T-helper 17 cell (primary cell): ENCODE data around the gene TMED5. TPM values are rescaled to one million over a fixed set of nuclear protein-coding genes. Genes with fewer than 3 reads are reported as not detected.
"Not testable (repeated sequence)": the region's sequence is repeated elsewhere in the genome, so short reads cannot be mapped to it uniquely, and the experiment has no call there.

Experiments
- ATAC-seq: fragments of 150-1000 bp; cut with Tn5 transposase; 2 replicates; pipeline ENCODE4 v1.10.0; 2021; ENCODE audit warnings: mild to moderate bottlenecking, moderate library complexity
- DNase-seq, 3 donors: peaks; one replicate each; pipeline versions ENCODE4 v3.0.0 to v3.0.0-alpha.2; 2020 to 2021
- H3K9me3 ChIP-seq: one replicate; pipeline ENCODE4 v1.7.0; 2013; ENCODE audit warnings: low read length, mild to moderate bottlenecking; ENCODE audit not compliant: control insufficient read depth, poor library complexity, severe bottlenecking
- H3K27ac Mint-ChIP-seq: one replicate; pipeline ENCODE4 v1.8.0; 2022; ENCODE audit warnings: mild to moderate bottlenecking, moderate library complexity, mixed read lengths
- H3K27me3 Mint-ChIP-seq: one replicate; pipeline ENCODE4 v1.8.0; 2022; ENCODE audit warnings: mixed read lengths
- H3K36me3 Mint-ChIP-seq: one replicate; pipeline ENCODE4 v1.8.0; 2022; ENCODE audit warnings: low read depth, mixed read lengths
- H3K4me1 Mint-ChIP-seq: one replicate; pipeline ENCODE4 v1.8.0; 2022; ENCODE audit warnings: mild to moderate bottlenecking, mixed read lengths
- H3K4me3 Mint-ChIP-seq: one replicate; pipeline ENCODE4 v1.8.0; 2022; ENCODE audit warnings: mild to moderate bottlenecking, moderate library complexity, mixed read lengths
- total RNA-seq, 4 donors: library from RNA in 2 of 4; stranded (reverse) in 2 of 4; gene quantifications; one replicate each; pipeline ENCODE4 v1.2.3 and lab custom pipeline; 2022 to 2026

Gene TMED5
- total RNA-seq (10 to 100 TPM; 47.6 to 55.1 TPM), total RNA-seq (lab: John Stamatoyannopoulos, UW) (111 to 116 reads per million in 2 donors)

GRCh38 chr1:93179886-93180722, at the start of gene TMED5:
Gene TMED5 (minus strand): TSS chr1:93180413. CDS start chr1:93180242, 171 bp downstream.
- ATAC-seq (peak; percentile 82), DNase-seq (peak; percentile 93 to 94 (median 94))
- Mint-ChIP-seq H3K36me3 (peaks cover 4% of the 10 kb centered on the region), H3K27me3 (no peaks in the 10 kb centered on the region), H3K4me3 (peak within 1 kb of the TSS; percentile 99), H3K27ac (peak within 1 kb of the TSS; percentile 98), H3K4me1 (peaks cover 38% of the 10 kb centered on the region)
- no peaks in the 10 kb centered on the region for H3K9me3 ChIP-seq

- peaks cover 3% of the 10 kb centered on the region for H3K4me1 Mint-ChIP-seq
Observed at GRCh38 chr1:93223023-93223675, 42.9 kb upstream of the TMED5 start.

GRCh38 chr1:93221913-93222312, 41.7 kb upstream of the TMED5 start:
- DNase-seq: no peak
- H3K9me3 ChIP-seq: no peaks in the 10 kb centered on the region
- no peak overlapping the region for H3K27ac Mint-ChIP-seq
- ATAC-seq: no peak
- peaks cover 6% of the 10 kb centered on the region for H3K36me3 Mint-ChIP-seq
- H3K4me1 Mint-ChIP-seq: peaks cover 3% of the 10 kb centered on the region
- no peak overlapping the region for H3K4me3 Mint-ChIP-seq
- H3K27me3 Mint-ChIP-seq: no peaks in the 10 kb centered on the region

More at GRCh38 chr1:93223023-93223675, 42.9 kb upstream of the TMED5 start:
- H3K9me3 ChIP-seq: no peaks in the 10 kb centered on the region
- Mint-ChIP-seq H3K36me3 (peaks cover 6% of the 10 kb centered on the region), H3K4me3 (no peak overlapping the region), H3K27me3 (no peaks in the 10 kb centered on the region), H3K27ac (no peak overlapping the region)
- no peak for DNase-seq
- ATAC-seq: no peak

- H3K9me3 ChIP-seq, H3K4me1 Mint-ChIP-seq, H3K4me3 Mint-ChIP-seq: not testable (repeated sequence)
Observed at GRCh38 chr1:93220716-93221115, 40.5 kb upstream of the TMED5 start.

GRCh38 chr1:93219443-93219842, 39.2 kb upstream of the TMED5 start:
- peak overlapping the region; percentile 87 for H3K27ac Mint-ChIP-seq
- H3K4me1 Mint-ChIP-seq: peaks cover 3% of the 10 kb centered on the region
- DNase-seq (no peak), ATAC-seq (peak; percentile 70)
- no peaks in the 10 kb centered on the region for H3K9me3 ChIP-seq
- peak overlapping the region; percentile 81 for H3K4me3 Mint-ChIP-seq
- no peaks in the 10 kb centered on the region for H3K27me3 Mint-ChIP-seq
- peaks cover 2% of the 10 kb centered on the region for H3K36me3 Mint-ChIP-seq

More at GRCh38 chr1:93220716-93221115, 40.5 kb upstream of the TMED5 start:
- not testable (repeated sequence) for ATAC-seq, H3K27me3 Mint-ChIP-seq, DNase-seq, H3K36me3 Mint-ChIP-seq, H3K27ac Mint-ChIP-seq

- H3K9me3 ChIP-seq: no peaks in the 10 kb centered on the region
- no peak for DNase-seq
- Mint-ChIP-seq H3K4me3 (no peak overlapping the region), H3K4me1 (no peaks in the 10 kb centered on the region), H3K27ac (no peak overlapping the region), H3K36me3 (no peaks in the 10 kb centered on the region), H3K27me3 (no peaks in the 10 kb centered on the region)
- ATAC-seq: no peak
Observed at GRCh38 chr1:93215322-93215721, 35.1 kb upstream of the TMED5 start.

GRCh38 chr1:93207211-93207610, 27.0 kb upstream of the TMED5 start:
- Mint-ChIP-seq H3K27me3 (no peaks in the 10 kb centered on the region), H3K27ac (no peak overlapping the region), H3K36me3 (peaks cover 4% of the 10 kb centered on the region), H3K4me3 (no peak overlapping the region), H3K4me1 (no peaks in the 10 kb centered on the region)
- H3K9me3 ChIP-seq: no peaks in the 10 kb centered on the region
- ATAC-seq (no peak), DNase-seq (no peak)

GRCh38 chr1:93206567-93206954, 26.3 kb upstream of the TMED5 start:
- Mint-ChIP-seq H3K27me3 (no peaks in the 10 kb centered on the region), H3K4me3 (no peak overlapping the region)
- ATAC-seq: no peak

GRCh38 chr1:93205892-93206566, 25.8 kb upstream of the TMED5 start:
- Mint-ChIP-seq H3K4me1 (no peaks in the 10 kb centered on the region), H3K27ac (no peak overlapping the region), H3K4me3 (no peak overlapping the region), H3K36me3 (peaks cover 4% of the 10 kb centered on the region), H3K27me3 (no peaks in the 10 kb centered on the region)
- ATAC-seq: no peak
- DNase-seq: no peak
- H3K9me3 ChIP-seq: no peaks in the 10 kb centered on the region

More at GRCh38 chr1:93206567-93206954, 26.3 kb upstream of the TMED5 start:
- DNase-seq: no peak
- H3K9me3 ChIP-seq: no peaks in the 10 kb centered on the region
- no peak overlapping the region for H3K27ac Mint-ChIP-seq
- no peaks in the 10 kb centered on the region for H3K4me1 Mint-ChIP-seq
- H3K36me3 Mint-ChIP-seq: peaks cover 4% of the 10 kb centered on the region

- Mint-ChIP-seq H3K4me1 (peaks cover 5% of the 10 kb centered on the region), H3K36me3 (peaks cover 7% of the 10 kb centered on the region), H3K4me3 (no peak overlapping the region), H3K27me3 (no peaks in the 10 kb centered on the region), H3K27ac (no peak overlapping the region)
- ATAC-seq: no peak
- DNase-seq: no peak
- H3K9me3 ChIP-seq: no peaks in the 10 kb centered on the region
Observed at GRCh38 chr1:93200714-93201113, 20.5 kb upstream of the TMED5 start.

GRCh38 chr1:93200086-93200620, 19.9 kb upstream of the TMED5 start:
- no peak for ATAC-seq
- DNase-seq: no peak
- Mint-ChIP-seq H3K4me3 (no peak overlapping the region), H3K36me3 (peaks cover 7% of the 10 kb centered on the region), H3K27me3 (no peaks in the 10 kb centered on the region), H3K4me1 (peaks cover 5% of the 10 kb centered on the region), H3K27ac (no peak overlapping the region)
- no peaks in the 10 kb centered on the region for H3K9me3 ChIP-seq

- Mint-ChIP-seq H3K4me1 (peaks cover 5% of the 10 kb centered on the region), H3K36me3 (peaks cover 7% of the 10 kb centered on the region), H3K4me3 (no peak overlapping the region), H3K27me3 (no peaks in the 10 kb centered on the region), H3K27ac (no peak overlapping the region)
- DNase-seq: no peak
- ATAC-seq: no peak
- H3K9me3 ChIP-seq: no peaks in the 10 kb centered on the region
Observed at GRCh38 chr1:93199150-93199549, 18.9 kb upstream of the TMED5 start.

- ATAC-seq: no peak
Observed at GRCh38 chr1:93196591-93196990, 16.4 kb upstream of the TMED5 start.

More at GRCh38 chr1:93196591-93196990, 16.4 kb upstream of the TMED5 start:
- no peak for DNase-seq
- peaks cover 7% of the 10 kb centered on the region for H3K36me3 Mint-ChIP-seq
- H3K27ac Mint-ChIP-seq: peak overlapping the region; percentile 8
- H3K27me3 Mint-ChIP-seq: no peaks in the 10 kb centered on the region
- H3K4me3 Mint-ChIP-seq: no peak overlapping the region
- no peaks in the 10 kb centered on the region for H3K9me3 ChIP-seq
- peaks cover 5% of the 10 kb centered on the region for H3K4me1 Mint-ChIP-seq
